Right lobe of liver (tissue), 6 donors: ENCODE results near the gene CNGB1. TPM values are rescaled to one million over a fixed set of nuclear protein-coding genes. Genes with fewer than 3 reads are reported as not detected.
"Not testable (repeated sequence)": the region's sequence is repeated elsewhere in the genome, so short reads cannot be mapped to it uniquely, and the experiment has no call there.

Source experiments
- ATAC-seq, 4 donors: fragments of 200-7000 bp; cut with Tn5 transposase; one replicate each; pipeline ENCODE4 v1.9.1; 2020; ENCODE audit warnings: mild to moderate bottlenecking in 4 of 4, moderate library complexity in 4 of 4
- DNase-seq, 3 donors: peaks; one replicate each; pipeline ENCODE4 v3.0.0-alpha.2; 2020
- H3K27ac ChIP-seq, 3 donors: fragments of 200-600 bp; one replicate each; pipeline ENCODE4 v1.8.0; 2022
- H3K27me3 ChIP-seq, 2 donors: fragments of 200-600 bp; one replicate each; pipeline ENCODE4 v1.8.0; 2022
- H3K36me3 ChIP-seq, 4 donors: fragments of 200-600 bp; sonication (generic) in 1 of 4; one replicate each; pipeline versions ENCODE4 v1.5.1 to v1.8.0; 2017 to 2022; ENCODE audit warnings: control low read depth in 1 of 4
- H3K4me1 ChIP-seq, 4 donors: fragments of 200-600 bp; sonication (generic) in 1 of 4; one replicate each; pipeline versions ENCODE4 v1.5.1 to v1.8.0; 2017 to 2022; ENCODE audit warnings: control low read depth in 1 of 4
- H3K4me3 ChIP-seq, 3 donors: fragments of 200-600 bp; one replicate each; pipeline ENCODE4 v1.8.0; 2022
- H3K9me3 ChIP-seq, 4 donors: fragments of 200-600 bp; sonication (generic) in 1 of 4; one replicate each; pipeline versions ENCODE4 v1.5.1 to v1.8.0; 2017 to 2022; ENCODE audit warnings: control low read depth in 1 of 4
- CTCF ChIP-seq, 4 donors: fragments of 200-600 bp in 3 of 4; fragments of 450-650 bp in 1 of 4; IDR thresholded peaks; one replicate each; pipeline versions ENCODE4 v1.5.1 to v1.8.0; 2016 to 2022; ENCODE audit warnings: antibody characterized with exemption in 4 of 4, mild to moderate bottlenecking in 2 of 4
- POLR2A ChIP-seq: fragments of 450-650 bp; IDR thresholded peaks from one replicate; pipeline ENCODE4 v1.6.1; 2017; ENCODE audit warnings: antibody characterized with exemption, mild to moderate bottlenecking
- WGBS: methylation state at CpG from one replicate; pipeline ENCODE4 v1.1.6; 2018; ENCODE audit warnings: low coverage, low lambda C conversion rate; ENCODE audit not compliant: insufficient coverage; ENCODE audit errors: missing lambda C conversion rate; 5-methylcytosine and 5-hydroxymethylcytosine counted together
- intact Hi-C, 2 donors: fragments of 100-400 bp; cut with DNase I; formaldehyde crosslinking; loops; one replicate each; pipeline versions ENCODE4 v1.11.2 to v1.14.1; 2022
- total RNA-seq, 6 experiments: library from RNA; depleted of rRNA in 2 of 6; stranded (reverse); fragments of >200 nt in 2 of 6; fragmentation: NEBNext Ultra II Directional in 3 of 6; extraction: Animal tissue kit (Norgen Biotek cat#: 25700) in 3 of 6; gene quantifications; one replicate each; pipeline versions ENCODE4 v1.1.0 to v1.2.4, GENCODE V29; 2016 to 2023
- donor health status: DM: no; HTN: yes; CAD: no.
- donor health status: DM: no; HTN: no; CAD: no.
- donor health status: DM: no; HTN: no; CAD: no.
- donor health status: DM: no; HTN: yes; CAD: no.
- donor health status: DM: no; HTN: yes; CAD: no.

CNGB1 gene
- total RNA-seq, 6 experiments from 2014 or later = not detected

GRCh38 chr16:57920880-57921229 is 50.1 kb downstream of the CNGB1 start:
- no peaks in the 10 kb centered on the region for H3K4me1 ChIP-seq
- H3K4me3 ChIP-seq = no peak overlapping the region
- intact Hi-C loops = no loop called here
- TF ChIP-seq POLR2A (no peak), CTCF (IDR thresholded peaks at IDR 0.05) (no peak)
- H3K27ac ChIP-seq = no peak overlapping the region
- ATAC-seq (peak in 1 of 4 donors; percentile 40), DNase-seq (no peak)
- no peaks in the 10 kb centered on the region for H3K9me3 ChIP-seq
- H3K36me3 ChIP-seq = no peaks in the 10 kb centered on the region
- H3K27me3 ChIP-seq = no peaks in the 10 kb centered on the region
- 58% methylated on average over 2 of the region's 2 CpGs for WGBS

- TF ChIP-seq CTCF (IDR thresholded peaks at IDR 0.05) (no peak), POLR2A (no peak)
- Histone ChIP-seq H3K36me3 (no peaks in the 10 kb centered on the region), H3K27me3 (no peaks in the 10 kb centered on the region), H3K27ac (no peak overlapping the region), H3K4me1 (no peaks in the 10 kb centered on the region), H3K9me3 (no peaks in the 10 kb centered on the region), H3K4me3 (no peak overlapping the region)
- DNase-seq (no peak), ATAC-seq (no peak)
- WGBS = 85% methylated on average over 10 of the region's 14 CpGs
- intact Hi-C loops = no loop called here
Observed at GRCh38 chr16:57920215-57920879, 50.6 kb downstream of the CNGB1 start.

GRCh38 chr16:57918994-57919393 is 51.9 kb downstream of the CNGB1 start:
- ATAC-seq (peak in 1 of 4 donors; percentile 56), DNase-seq (no peak)
- intact Hi-C loops = no loop called here

GRCh38 chr16:57918444-57918843 is 52.5 kb downstream of the CNGB1 start:
- ATAC-seq = no peak
- TF ChIP-seq CTCF (IDR thresholded peaks at IDR 0.05) (no peak), POLR2A (no peak)
- Histone ChIP-seq H3K27me3 (no peaks in the 10 kb centered on the region), H3K9me3 (no peaks in the 10 kb centered on the region), H3K4me1 (no peaks in the 10 kb centered on the region), H3K4me3 (no peak overlapping the region), H3K36me3 (no peaks in the 10 kb centered on the region), H3K27ac (no peak overlapping the region)
- WGBS = 95% methylated on average over 3 of the region's 3 CpGs
- intact Hi-C loops = no loop called here
- DNase-seq = no peak

More at GRCh38 chr16:57918994-57919393, 51.9 kb downstream of the CNGB1 start:
- H3K27ac ChIP-seq = no peak overlapping the region
- H3K27me3 ChIP-seq = no peaks in the 10 kb centered on the region
- H3K4me1 ChIP-seq = no peaks in the 10 kb centered on the region
- no peak overlapping the region for H3K4me3 ChIP-seq
- TF ChIP-seq CTCF (IDR thresholded peaks at IDR 0.05) (no peak), POLR2A (no peak)
- 69% methylated on average over 2 of the region's 6 CpGs for WGBS
- H3K9me3 ChIP-seq = no peaks in the 10 kb centered on the region
- no peaks in the 10 kb centered on the region for H3K36me3 ChIP-seq

- H3K27me3 ChIP-seq, DNase-seq, H3K9me3 ChIP-seq, H3K4me3 ChIP-seq, intact Hi-C loops, H3K27ac ChIP-seq, H3K4me1 ChIP-seq, H3K36me3 ChIP-seq, ATAC-seq: not testable (repeated sequence)
Observed at GRCh38 chr16:57917929-57918328, 53.0 kb downstream of the CNGB1 start.

GRCh38 chr16:57917489-57917888 is 53.4 kb downstream of the CNGB1 start:
- H3K27ac ChIP-seq, H3K4me3 ChIP-seq, H3K4me1 ChIP-seq, H3K36me3 ChIP-seq, ATAC-seq, intact Hi-C loops, DNase-seq, H3K9me3 ChIP-seq, H3K27me3 ChIP-seq: not testable (repeated sequence)
- 100% methylated on average over 1 of the region's 2 CpGs for WGBS
